C4-2B (cell line): ENCODE data around the gene KCNC1.

Experiments used
- H3K27ac ChIP-seq: fragments of 450-650 bp; 2 replicates; pipeline ENCODE4 v1.5.1; 2017
- CTCF ChIP-seq: fragments of 450-650 bp; conservative IDR thresholded peaks from 2 replicates; pipeline ENCODE4 v1.5.1; 2017; ENCODE audit warnings: mild to moderate bottlenecking
- ZFX ChIP-seq: fragments of 450-650 bp; IDR thresholded peaks from 2 replicates; pipeline ENCODE4 v1.6.1; 2017

KCNC1 gene

DNA sequence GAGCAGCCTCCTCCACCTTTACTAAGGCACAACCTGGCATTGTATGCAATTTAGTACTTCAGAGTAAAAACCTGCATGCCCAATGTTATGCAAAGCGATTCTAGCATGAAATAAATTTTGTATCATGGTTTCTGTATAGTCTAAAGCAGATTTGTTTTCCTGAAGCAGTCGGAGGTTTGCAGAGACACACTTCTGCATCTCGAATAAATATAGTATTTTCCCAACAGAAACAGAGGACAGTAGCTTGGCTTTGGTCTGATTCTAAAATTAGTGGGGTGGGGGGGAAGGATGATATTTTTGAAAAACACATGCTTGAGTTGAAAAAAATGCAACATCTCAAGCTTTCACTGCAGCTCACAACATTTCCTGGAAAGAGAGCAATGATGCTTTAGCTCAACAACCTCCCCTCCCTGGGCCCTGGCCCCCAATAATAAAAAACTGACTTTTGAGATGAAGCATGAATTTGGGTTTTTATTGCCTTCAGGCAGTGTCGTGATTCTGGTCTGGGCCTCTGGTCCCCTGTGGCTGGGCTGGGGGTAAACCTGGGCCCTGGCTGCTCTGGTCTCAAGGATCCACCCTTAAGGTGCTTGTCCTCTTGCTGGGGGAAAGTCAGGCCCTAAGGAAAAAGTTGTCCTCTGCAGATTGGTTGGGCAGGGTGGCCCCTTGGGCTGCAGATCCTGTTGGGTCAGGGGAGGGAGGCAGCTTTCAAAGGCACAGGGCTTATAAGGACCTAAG lies 48.2 kb downstream of the KCNC1 start:
- TF ChIP-seq ZFX (no peak), CTCF (no peak)
- H3K27ac ChIP-seq = no peak overlapping the region

- TF ChIP-seq ZFX = no peak
- no peak for TF ChIP-seq CTCF
- H3K27ac ChIP-seq = no peak overlapping the region
These were observed 49.3 kb downstream of the KCNC1 start for GRCh38 chr11:17783878-17784277.

DNA sequence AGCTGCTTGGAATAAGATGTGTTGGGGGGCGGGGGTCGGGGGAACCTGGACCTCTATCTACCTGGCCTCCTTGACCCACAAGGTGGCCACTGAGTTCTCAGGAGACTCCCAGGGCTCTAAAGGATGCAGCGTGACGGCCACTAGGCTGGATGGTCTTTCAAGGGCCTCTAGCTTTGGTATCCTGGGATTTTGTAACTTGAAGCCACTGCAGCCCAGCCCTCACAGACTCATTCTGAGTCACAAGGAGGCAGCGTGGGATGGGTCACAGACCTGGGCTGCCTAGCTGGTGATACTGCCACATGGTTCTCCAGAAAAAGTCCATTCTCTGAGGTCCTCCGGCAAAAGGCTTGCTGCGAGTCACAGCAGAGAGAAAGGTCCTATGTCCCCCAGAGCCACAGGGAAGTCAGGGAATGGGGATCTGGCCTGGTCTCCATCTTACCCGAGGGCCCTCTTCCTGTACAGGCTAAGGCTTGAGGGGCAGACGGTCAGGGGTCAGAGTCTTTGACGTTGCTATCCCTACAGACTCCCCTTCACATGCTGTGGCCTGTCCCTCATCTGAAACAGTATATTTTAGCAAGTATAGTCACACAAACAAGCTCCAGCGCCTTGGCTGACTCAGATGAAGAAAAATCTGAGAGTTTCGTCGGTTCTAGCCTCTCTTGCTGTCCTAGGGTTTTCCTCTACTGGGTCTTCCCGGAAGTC lies 52.4 kb downstream of the KCNC1 start:
- TF ChIP-seq CTCF = no peak
- no peak for TF ChIP-seq ZFX
- no peak overlapping the region for H3K27ac ChIP-seq

- H3K27ac ChIP-seq = no peak overlapping the region
- TF ChIP-seq CTCF (no peak), ZFX (no peak)
These were observed 53.5 kb downstream of the KCNC1 start for GRCh38 chr11:17788084-17788483.

- TF ChIP-seq CTCF (no peak), ZFX (no peak)
- H3K27ac ChIP-seq = no peak overlapping the region
These were observed 55.9 kb downstream of the KCNC1 start for GRCh38 chr11:17790453-17790852.

DNA sequence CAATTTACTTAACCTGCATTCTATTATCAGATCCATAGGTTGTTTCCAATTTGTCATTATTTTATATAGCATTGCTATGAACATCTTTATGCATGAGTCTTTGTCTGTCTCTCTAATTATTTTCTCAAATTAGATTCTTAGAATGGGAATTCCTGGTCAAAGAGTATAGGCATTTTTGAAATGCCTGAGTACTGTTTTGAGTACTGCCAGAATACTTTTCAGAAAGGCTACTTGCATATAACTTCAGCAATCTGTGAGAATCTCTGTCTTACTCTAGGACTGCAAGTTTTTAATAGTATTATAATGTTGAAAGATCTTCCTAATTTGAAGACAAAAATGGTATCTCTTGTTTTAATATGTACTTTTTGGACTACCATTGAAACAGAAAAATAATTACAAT lies 56.6 kb downstream of the KCNC1 start:
- TF ChIP-seq ZFX (no peak), CTCF (no peak)

GRCh38 chr11:17792161-17792560 lies 57.6 kb downstream of the KCNC1 start:
- no peak overlapping the region for H3K27ac ChIP-seq
- TF ChIP-seq CTCF = no peak
- no peak for TF ChIP-seq ZFX

More for the DNA sequence above, 56.6 kb downstream of the KCNC1 start:
- no peak overlapping the region for H3K27ac ChIP-seq
